ENCODE results near the gene SMAD7. TPM values are rescaled to one million over a fixed set of nuclear protein-coding genes. Genes with fewer than 3 reads are reported as not detected.
"Not testable (repeated sequence)": the region's sequence is repeated elsewhere in the genome, so short reads cannot be mapped to it uniquely, and the experiment has no call there.

SMAD7 gene
- polyA plus RNA-seq, 3 donors, result 1.4 to 9.4 (median 1.5) TPM

DNA sequence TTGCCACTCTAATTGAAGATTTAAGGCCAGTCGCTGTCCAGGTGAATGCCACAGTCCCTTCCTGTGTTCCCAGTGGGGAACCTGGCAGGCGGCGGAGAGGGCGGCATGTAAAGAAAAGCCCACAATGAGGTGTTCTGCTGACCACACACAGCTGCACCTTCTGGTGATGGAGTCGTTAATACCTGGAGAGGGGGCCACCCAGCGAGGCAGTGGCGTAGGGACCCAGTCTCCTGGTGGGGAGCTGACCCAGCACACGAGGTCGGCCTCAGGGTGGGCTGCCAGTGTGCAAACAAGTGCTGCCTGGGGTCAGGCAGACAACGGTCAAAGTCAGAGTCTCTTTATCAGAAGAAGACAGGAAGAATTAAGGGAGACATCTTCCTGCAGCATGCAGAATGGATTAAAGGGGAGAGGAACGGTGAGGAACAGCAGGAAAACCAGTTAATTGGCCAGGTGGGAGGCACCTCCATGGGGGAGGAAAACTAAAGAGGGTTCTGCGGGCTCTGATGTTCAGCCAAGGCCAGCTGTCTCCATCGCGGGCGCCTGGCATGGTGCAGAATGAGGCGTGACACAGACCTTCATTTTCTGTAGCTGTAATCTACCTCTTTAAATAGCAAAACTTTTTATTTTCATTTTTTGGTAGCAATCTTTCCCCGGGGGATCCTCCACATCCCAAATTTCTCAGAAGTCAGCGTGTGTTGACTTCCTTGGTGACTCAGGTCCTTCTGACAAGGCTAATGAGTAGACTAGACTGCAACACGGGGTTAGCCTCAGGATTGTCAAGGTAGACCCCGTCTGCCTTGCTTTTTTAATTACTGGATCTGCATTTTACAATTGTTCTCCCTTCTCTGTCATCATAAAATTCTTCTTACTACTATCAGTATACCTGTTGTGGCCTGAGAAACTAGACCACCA, 78.3 kb downstream of the SMAD7 start:
- Histone ChIP-seq H3K36me3 (replicated peaks in 1 of 2; ENCODE audit: control insufficient read depth in 1 of 2, insufficient read depth in 2 of 2, low read length in 2 of 2) (no peaks in the 10 kb centered on the region), H4K20me1 (ENCODE audit: insufficient read depth, low read length) (no peaks in the 10 kb centered on the region), H3K27me3 (ENCODE audit: control insufficient read depth in 2 of 2, insufficient read depth in 2 of 2, low read length in 2 of 2) (no peaks in the 10 kb centered on the region), H3K9me3 (replicated peaks in 1 of 2; ENCODE audit: control insufficient read depth in 1 of 2, insufficient read depth in 1 of 2, low read length in 2 of 2) (no peaks in the 10 kb centered on the region), H3K4me1 (ENCODE audit: control insufficient read depth in 1 of 2, insufficient read depth in 2 of 2, low read length in 2 of 2) (peaks cover 15 to 24% of the 10 kb centered on the region in 2 donors), H3K79me2 (ENCODE audit: insufficient read depth, low read length) (no peaks in the 10 kb centered on the region), H3K4me2 (replicated peaks; ENCODE audit: extremely low read depth, low read length, poor library complexity, severe bottlenecking) (no peak overlapping the region), H2AFZ (ENCODE audit: insufficient read depth, low read depth, low read length, poor library complexity, severe bottlenecking) (no peak overlapping the region), H3K4me3 (replicated peaks in 1 of 3; ENCODE audit: low read depth in 2 of 3, low read length in 3 of 3) (no peak overlapping the region), H3K9ac (ENCODE audit: insufficient read depth, low read length, poor library complexity, severe bottlenecking) (no peak overlapping the region), H3K27ac (ENCODE audit: low read depth in 1 of 2, low read length in 2 of 2) (peak overlapping the region in 1 of 2 donors; percentile 30)
- Mint-ChIP-seq H3K27ac (peak overlapping the region; percentile 21 to 91 (median 83)), H3K4me3 (no peak overlapping the region), H3K9me3 (peaks cover 0 to 3% (median 0%) of the 10 kb centered on the region in 7 donors), H3K4me1 (peaks cover 35% of the 10 kb centered on the region), H3K27me3 (ENCODE audit: low read depth in 3 of 3) (peaks cover 7 to 17% (median 9%) of the 10 kb centered on the region in 3 donors), H3K36me3 (no peaks in the 10 kb centered on the region)
- intact Hi-C loops (cut with micrococcal nuclease), result no loop called here
- peak in 2 of 3 donors; percentile 53 for DNase-seq
- WGBS (ENCODE audit: insufficient coverage), result 89% methylated on average over 15 of the region's 20 CpGs
- no peak for TF ChIP-seq CTCF (IDR thresholded peaks at IDR 0.05)

DNA sequence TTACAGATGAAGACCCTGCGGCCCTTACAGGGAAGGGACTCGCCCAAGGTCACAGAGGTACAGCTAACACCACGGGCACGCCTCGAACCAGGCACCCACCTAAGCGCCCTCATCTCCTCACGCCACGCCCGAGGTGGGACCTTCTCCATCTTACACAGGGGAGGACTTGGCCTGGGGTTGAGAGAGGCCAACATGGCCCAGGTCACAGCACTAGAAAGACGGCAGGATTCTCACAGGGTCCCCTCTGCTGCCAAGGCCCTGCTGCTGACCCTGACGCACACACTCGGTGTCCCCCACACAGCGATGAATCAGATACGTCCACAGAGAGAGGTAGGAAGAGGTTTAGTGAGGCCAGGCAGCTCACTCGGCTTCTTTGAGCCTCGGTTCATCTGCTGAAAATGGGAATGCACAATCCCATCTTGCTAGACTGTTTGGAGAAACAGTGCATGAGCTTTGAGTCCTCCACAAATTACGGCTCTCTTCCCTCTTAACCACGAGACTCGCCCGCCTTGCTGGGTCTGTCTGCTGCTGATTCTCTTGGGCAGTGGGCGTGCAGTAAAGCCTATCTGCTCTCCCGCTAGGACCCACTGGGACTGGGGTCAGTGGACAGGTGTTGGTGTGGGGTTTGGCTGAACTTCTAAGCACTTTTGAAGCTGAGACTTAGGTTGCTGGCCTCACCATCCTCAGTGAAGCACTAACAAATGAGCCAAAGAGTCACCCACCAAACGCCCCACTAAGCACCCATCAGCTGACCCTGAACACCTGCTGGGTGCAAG, 79.2 kb downstream of the SMAD7 start:
- Histone ChIP-seq H3K4me3 (replicated peaks in 1 of 3; ENCODE audit: low read depth in 2 of 3, low read length in 3 of 3) (no peak overlapping the region), H3K9ac (ENCODE audit: insufficient read depth, low read length, poor library complexity, severe bottlenecking) (no peak overlapping the region), H3K9me3 (replicated peaks in 1 of 2; ENCODE audit: control insufficient read depth in 1 of 2, insufficient read depth in 1 of 2, low read length in 2 of 2) (no peaks in the 10 kb centered on the region), H3K79me2 (ENCODE audit: insufficient read depth, low read length) (no peaks in the 10 kb centered on the region), H4K20me1 (ENCODE audit: insufficient read depth, low read length) (no peaks in the 10 kb centered on the region), H3K27me3 (ENCODE audit: control insufficient read depth in 2 of 2, insufficient read depth in 2 of 2, low read length in 2 of 2) (no peaks in the 10 kb centered on the region), H2AFZ (ENCODE audit: insufficient read depth, low read depth, low read length, poor library complexity, severe bottlenecking) (no peak overlapping the region), H3K4me2 (replicated peaks; ENCODE audit: extremely low read depth, low read length, poor library complexity, severe bottlenecking) (no peak overlapping the region), H3K27ac (ENCODE audit: low read depth in 1 of 2, low read length in 2 of 2) (no peak overlapping the region), H3K4me1 (ENCODE audit: control insufficient read depth in 1 of 2, insufficient read depth in 2 of 2, low read length in 2 of 2) (peaks cover 15 to 24% of the 10 kb centered on the region in 2 donors), H3K36me3 (replicated peaks in 1 of 2; ENCODE audit: control insufficient read depth in 1 of 2, insufficient read depth in 2 of 2, low read length in 2 of 2) (no peaks in the 10 kb centered on the region)
- H3K27ac Mint-ChIP-seq, result peak overlapping the region in 5 of 7 donors; percentile 51 to 83 (median 57)
- intact Hi-C loops (cut with micrococcal nuclease), result no loop called here
- H3K4me1 Mint-ChIP-seq, result peaks cover 35% of the 10 kb centered on the region
- H3K27me3 Mint-ChIP-seq (ENCODE audit: low read depth in 3 of 3), result peaks cover 7 to 16% (median 9%) of the 10 kb centered on the region in 3 donors
- DNase-seq, result no peak
- 92% methylated on average over 15 of the region's 23 CpGs for WGBS (ENCODE audit: insufficient coverage)
- peak overlapping the region in 1 of 2 donors; percentile 53 for H3K4me3 Mint-ChIP-seq
- no peak for TF ChIP-seq CTCF (IDR thresholded peaks at IDR 0.05)
- H3K9me3 Mint-ChIP-seq, result peaks cover 0 to 6% (median 0%) of the 10 kb centered on the region in 7 donors
- no peaks in the 10 kb centered on the region for H3K36me3 Mint-ChIP-seq

- H3K79me2 ChIP-seq (ENCODE audit: insufficient read depth, low read length); DNase-seq; H3K27ac ChIP-seq (ENCODE audit: low read depth in 1 of 2, low read length in 2 of 2); H3K4me3 Mint-ChIP-seq; H3K9me3 ChIP-seq (replicated peaks in 1 of 2; ENCODE audit: control insufficient read depth in 1 of 2, insufficient read depth in 1 of 2, low read length in 2 of 2); H4K20me1 ChIP-seq (ENCODE audit: insufficient read depth, low read length); intact Hi-C loops (cut with micrococcal nuclease); H3K27me3 ChIP-seq (ENCODE audit: control insufficient read depth in 2 of 2, insufficient read depth in 2 of 2, low read length in 2 of 2); H3K36me3 ChIP-seq (replicated peaks in 1 of 2; ENCODE audit: control insufficient read depth in 1 of 2, insufficient read depth in 2 of 2, low read length in 2 of 2); H2AFZ ChIP-seq (ENCODE audit: insufficient read depth, low read depth, low read length, poor library complexity, severe bottlenecking); H3K4me2 ChIP-seq (replicated peaks; ENCODE audit: extremely low read depth, low read length, poor library complexity, severe bottlenecking); H3K36me3 Mint-ChIP-seq; H3K4me3 ChIP-seq (replicated peaks in 1 of 3; ENCODE audit: low read depth in 2 of 3, low read length in 3 of 3); H3K9ac ChIP-seq (ENCODE audit: insufficient read depth, low read length, poor library complexity, severe bottlenecking): not testable (repeated sequence)
- H3K4me1 ChIP-seq (ENCODE audit: control insufficient read depth in 1 of 2, insufficient read depth in 2 of 2, low read length in 2 of 2), result peaks cover 15 to 24% of the 10 kb centered on the region in 2 donors
- 87% methylated on average over 2 of the region's 13 CpGs for WGBS (ENCODE audit: insufficient coverage)
- peaks cover 33% of the 10 kb centered on the region for H3K4me1 Mint-ChIP-seq
- H3K9me3 Mint-ChIP-seq, result peaks cover 2 to 11% (median 4%) of the 10 kb centered on the region in 7 donors
- peak overlapping the region in 2 of 7 donors; percentile 57 to 83 for H3K27ac Mint-ChIP-seq
- peaks cover 7 to 11% (median 9%) of the 10 kb centered on the region in 3 donors for H3K27me3 Mint-ChIP-seq (ENCODE audit: low read depth in 3 of 3)
These were observed 79.8 kb downstream of the SMAD7 start for GRCh38 chr18:48870926-48871325.
